GM18505 (cell line): ENCODE measurements around the gene GNG2.

Source experiments
- ATAC-seq: cut with Tn5 transposase; IDR thresholded peaks from one replicate; pipeline ENCODE4 v1.9.1; 2021; ENCODE audit not compliant: unreplicated experiment
- POLR2A ChIP-seq: IDR thresholded peaks from 4 replicates; pipeline ENCODE4 v1.6.1; 2011; ENCODE audit warnings: borderline replicate concordance; ENCODE audit not compliant: insufficient read depth, insufficient read length; ENCODE audit errors: extremely low read depth

Gene GNG2

DNA sequence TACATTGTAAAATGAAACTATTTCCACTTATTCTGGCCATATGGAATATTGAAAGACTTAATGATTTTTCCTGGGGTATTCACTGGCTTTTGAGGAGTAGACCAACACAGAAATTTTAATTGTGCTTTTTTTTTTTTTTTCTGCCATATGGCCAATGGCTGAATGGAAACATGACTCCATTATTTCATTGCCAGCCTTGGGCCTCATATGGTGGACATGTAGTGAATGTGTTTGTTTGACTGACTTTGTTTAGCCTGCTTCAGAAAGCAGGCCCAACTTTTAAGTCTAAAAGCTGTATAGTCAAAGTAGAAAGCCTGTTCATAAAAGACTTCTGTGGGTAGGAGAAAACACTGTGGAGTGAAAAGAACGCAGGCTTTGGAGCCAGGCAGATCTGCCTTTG lies 2.4 kb downstream of the GNG2 start:
- no peak for ATAC-seq
- TF ChIP-seq POLR2A = no peak

DNA sequence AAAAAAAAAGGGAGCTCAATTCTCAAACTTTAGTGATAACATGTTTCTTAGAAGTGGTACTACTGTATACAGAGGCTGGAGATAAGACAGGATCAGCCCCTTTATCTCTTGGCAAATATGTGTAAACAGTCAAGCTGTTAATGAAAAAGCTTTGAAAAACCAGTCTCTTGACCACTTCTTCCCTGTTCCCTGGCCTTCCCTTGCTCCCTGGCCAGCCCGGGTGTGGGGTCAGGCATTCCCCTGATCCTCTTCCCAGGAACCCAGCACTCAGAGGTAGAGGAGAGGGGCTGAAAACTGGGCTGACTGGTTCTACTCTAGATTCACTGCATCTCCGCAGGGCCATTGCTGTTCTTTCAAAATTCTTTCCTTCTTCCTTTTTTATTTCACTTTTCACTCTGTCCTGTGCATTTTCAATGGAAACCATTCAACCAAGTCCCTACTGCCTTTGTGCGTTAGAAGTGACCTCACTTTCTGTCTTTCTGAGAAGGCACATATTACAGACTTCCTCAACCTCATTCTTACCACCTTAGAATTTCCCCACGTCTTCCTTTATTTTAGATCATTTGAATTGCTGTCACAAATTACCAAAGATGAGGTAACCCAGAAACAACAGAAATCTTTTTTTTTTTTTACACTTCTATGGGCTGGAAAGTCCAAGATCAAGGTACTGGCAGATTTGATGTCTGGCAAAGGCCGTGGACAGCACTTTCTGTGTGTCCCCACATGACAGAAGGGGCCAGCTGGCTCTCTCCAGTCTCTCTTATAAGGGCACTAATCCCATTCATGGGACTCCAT lies 5.7 kb downstream of the GNG2 start:
- peak; percentile 61 for ATAC-seq
- TF ChIP-seq POLR2A = no peak

DNA sequence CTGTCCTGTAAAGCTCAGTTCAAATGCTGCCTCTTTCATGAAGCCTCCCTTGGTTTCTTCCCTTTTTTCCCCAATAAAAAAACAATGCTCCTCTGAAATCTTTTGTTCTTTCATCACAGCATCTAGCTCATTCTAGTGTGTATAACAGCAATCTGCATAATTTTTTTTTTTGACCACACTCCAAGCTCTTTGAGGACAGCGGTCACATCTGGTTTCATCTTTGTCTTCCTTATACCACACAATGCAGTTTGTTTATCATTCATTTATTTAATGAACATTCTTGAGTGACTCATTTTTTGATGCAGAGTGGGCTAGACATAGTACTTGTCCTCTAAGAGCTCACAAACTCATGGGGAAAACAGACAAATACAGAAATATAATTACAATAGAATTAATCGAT lies 7.3 kb downstream of the GNG2 start:
- TF ChIP-seq POLR2A = no peak
- no peak for ATAC-seq

DNA sequence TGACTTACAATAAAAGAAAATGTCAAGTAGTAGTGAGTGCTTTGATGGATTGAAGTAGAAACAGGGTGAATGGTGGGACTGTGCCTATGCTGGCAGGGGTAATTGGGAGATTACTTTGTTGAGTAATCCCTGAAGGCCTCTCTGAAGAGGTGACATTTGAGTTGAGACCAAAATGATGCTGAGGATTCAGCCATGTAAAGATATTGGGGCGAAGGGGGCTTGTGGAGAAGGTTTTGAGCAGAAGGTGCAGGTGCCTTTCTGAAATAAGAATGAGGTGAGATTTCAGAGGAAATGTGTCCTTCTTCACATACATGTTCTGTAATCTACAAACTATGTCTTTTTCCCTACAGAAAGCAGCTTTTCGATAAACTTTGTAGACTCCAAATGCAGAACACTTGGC lies 8.0 kb downstream of the GNG2 start:
- TF ChIP-seq POLR2A = no peak
- ATAC-seq = no peak

DNA sequence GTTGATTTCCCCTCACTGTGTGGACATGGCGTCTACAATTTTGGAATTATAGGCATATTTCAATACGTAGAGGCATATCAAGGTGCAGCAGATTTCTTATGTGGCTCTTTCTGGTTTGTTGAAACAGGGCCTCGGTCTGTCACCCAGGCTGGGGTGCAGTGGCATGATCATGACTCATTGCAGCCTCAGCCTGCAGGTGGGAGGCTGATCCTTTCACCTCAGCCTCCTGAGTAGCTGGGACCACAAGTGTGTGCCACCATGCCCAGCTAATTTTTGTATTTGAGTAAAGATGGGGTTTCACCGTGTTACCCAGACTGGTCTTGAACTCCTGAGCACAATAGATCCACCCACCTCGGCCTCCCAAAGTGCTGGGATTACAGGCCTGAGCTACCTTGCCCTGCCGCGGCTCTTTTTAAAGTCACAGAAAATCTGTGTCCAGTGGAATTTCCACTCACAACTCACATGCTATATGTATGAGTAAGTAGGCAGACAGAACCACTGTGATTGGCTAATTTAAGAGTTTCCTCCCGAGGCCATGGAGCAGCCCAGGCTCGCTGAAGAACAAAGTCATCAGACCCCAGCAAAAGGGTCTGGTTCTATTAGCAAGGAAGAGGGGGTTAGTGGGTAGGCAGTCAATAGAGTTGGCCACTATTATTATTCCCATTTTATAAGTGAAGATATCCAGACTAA lies 9.1 kb downstream of the GNG2 start:
- TF ChIP-seq POLR2A = no peak
- ATAC-seq = no peak

DNA sequence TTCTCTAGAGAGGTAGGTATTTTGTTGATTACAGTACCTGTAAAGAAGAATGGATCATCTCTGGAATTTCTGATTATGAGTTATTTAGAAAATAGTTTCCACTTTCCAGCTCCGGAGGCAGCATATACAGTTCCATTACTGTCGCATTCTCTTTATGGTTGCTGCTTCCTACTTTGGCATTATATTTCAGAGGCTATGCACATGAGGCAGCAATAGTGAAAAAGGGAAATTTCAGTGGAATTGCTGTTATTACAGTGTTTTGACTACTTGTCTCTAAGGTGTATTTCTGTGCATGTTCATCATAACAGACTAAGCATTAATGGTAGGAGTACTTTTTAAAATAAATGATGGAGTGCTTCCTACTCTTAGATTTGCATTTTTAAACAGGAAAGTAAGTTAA lies 10.2 kb downstream of the GNG2 start:
- no peak for ATAC-seq
- no peak for TF ChIP-seq POLR2A

DNA sequence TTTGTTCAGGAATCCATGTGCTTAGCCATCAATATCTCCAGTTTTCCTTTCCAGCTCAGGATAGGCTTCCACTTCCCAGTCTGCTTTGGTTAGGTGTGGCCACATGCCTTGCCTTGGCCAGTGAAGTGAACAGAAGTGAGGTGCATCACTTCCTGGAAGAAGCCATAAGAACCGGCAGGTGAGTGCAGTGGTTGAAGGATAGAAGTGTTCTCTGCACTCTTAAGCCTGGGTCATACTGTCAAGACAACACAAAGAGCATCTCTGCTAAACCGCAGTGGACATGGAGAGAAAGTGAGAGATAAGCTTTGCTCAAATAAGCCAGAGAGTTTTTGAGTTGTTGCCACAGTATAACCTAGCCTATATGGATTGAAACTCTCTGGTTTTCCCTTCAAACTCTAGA lies 11.4 kb downstream of the GNG2 start:
- ATAC-seq = no peak
- no peak for TF ChIP-seq POLR2A

DNA sequence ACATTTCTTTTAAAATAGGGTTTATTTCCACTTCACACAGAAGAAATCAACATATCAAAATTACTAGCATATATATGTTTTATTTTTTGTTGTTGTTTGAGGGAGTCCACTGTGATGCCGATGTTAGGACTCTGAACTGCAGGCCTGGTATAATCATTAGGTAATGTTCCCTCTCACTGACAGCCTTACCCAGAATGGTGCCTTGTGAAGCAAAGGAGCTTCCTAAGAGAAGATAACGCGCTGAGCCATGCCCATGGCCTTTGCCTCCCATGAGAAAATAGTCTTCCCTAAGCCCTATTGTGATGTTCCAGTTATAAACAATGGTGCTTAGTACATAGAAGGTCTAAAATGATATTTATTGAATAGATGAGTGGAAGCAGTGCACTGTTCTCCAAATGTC lies 12.0 kb downstream of the GNG2 start:
- no peak for ATAC-seq
- no peak for TF ChIP-seq POLR2A

DNA sequence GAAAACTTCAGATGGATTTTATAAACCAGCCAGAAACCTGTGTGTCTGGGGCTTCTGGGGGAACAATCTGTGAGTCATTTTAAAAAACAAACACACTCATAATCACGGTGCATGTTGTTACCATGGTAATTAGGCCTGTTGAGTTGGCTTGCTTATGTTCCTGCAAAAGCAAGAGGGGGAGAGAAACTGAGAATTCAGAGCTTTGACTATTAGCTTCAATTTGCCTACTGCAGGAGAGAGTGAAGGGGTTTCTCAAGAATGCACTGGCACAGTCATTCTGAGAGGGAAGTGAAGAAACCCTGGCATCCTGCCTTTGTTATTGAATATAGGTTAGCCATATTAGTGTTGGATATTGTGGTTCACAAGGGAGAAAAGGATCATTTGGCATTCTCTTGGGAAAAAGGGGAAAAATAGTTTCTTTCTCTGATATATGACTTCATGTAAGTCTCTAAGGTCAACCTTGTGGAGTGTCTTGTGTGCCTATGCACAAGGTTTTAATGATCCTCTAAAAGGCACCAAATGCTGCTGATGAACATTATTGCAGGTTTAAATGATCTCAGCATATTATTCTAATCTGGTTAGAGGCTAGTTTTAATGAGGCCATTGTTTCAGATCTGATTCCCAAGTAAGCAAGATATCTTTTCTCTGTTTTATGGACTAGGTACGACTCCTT lies 12.9 kb downstream of the GNG2 start:
- ATAC-seq = peak; percentile 90

DNA sequence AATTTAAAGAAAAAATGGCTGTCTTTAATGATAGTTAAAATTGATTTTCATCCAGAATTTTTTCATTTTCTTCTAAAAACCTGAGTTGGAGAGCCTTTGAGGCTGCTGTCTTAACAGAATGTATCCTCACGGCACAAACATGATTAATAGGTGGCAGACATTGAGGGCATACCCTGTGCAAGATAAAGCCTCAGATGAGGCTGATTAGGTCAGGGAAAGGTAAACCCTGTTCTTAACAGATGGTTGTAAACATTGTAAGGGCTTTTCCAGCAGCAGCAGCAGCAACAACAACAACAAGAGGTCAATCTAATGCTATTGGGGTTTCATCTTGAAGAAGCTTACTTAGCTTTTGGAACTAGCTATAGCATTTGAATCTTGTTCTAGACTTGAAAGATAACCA lies 17.4 kb downstream of the GNG2 start:
- TF ChIP-seq POLR2A = no peak
- no peak for ATAC-seq

More for the DNA sequence above, 12.9 kb downstream of the GNG2 start:
- no peak for TF ChIP-seq POLR2A

DNA sequence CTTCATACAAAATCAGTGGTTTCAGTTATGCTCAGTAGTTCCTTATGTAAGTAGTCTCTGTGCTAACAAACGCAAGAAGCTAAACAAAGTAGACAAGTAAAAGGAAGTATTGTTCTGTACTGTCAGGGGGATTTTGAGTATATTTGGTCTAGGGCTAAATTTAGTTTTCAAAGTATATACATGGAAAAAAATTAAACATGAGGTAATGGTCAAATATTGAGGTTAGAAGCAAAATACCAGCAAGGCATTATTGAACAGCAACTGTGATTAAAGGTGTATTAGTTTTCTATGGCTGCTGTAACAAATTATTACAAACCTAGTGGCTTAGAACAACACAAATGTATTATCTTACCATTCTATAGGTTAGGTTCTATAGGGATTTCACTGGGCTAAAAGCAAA lies 18.8 kb downstream of the GNG2 start:
- no peak for TF ChIP-seq POLR2A
- no peak for ATAC-seq

DNA sequence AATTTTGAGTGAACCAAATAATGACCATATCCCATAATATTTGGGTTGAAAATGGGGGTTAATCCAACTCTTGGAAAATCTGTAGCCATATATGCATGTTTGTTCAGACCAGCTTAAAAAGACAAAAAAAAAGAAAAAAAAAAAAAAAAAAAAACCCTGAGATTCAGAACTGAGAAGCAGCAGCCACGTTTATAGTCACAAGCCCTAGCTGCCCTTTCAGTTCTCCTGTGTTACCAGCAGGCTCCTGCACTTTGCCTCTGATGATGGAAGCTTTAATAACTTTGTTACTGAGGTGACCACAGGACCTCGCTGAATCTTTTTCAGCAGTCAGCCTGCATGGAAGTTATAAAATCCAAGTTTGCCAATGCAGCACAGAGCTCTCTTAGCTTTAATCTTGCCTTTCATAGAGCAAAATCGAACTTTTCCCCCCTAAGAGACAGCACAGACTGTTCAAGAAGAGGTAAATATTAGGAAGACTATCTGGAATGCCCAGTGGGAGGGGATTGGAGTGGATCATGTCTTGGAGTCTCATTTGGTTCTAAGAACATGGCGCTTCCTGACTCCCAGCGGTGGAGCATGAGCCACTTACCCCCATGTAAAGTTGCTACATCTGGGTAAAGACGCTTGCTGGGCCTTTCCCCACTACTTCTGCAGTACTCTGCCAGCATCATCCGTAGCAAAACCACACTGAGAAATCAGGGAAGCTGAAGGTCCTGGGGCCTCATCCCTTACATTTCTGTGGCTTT lies 20.6 kb downstream of the GNG2 start:
- ATAC-seq = peak; percentile 49
- TF ChIP-seq POLR2A = no peak

DNA sequence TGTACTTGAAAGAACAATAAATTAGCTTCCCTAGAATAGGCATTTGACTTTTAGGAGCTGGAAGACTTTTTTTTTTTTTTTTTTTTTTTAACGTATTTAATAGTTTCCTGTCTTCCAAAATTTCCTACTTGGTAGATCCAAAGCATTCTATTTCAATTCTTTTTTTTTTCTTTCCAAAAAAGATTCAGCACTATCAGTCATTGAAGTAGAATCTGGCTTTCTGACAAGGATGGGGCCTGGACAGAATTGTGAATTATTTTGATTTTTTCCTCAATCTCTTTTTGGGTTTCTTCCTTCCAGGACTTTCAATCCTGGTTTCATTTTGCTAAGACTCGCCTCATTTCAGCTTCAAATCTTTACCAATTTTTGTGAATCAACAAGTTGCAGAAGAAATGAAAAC lies 21.2 kb downstream of the GNG2 start:
- no peak for TF ChIP-seq POLR2A
- ATAC-seq = no peak
